ENCODE measurements around the gene CCR6. TPM values are rescaled to one million over a fixed set of nuclear protein-coding genes. Genes with fewer than 3 reads are reported as not detected.
"Not testable (repeated sequence)": the region's sequence is repeated elsewhere in the genome, so short reads cannot be mapped to it uniquely, and the experiment has no call there.

CCR6 gene
- 1 to 10 TPM; 1.2 to 7.8 TPM for total RNA-seq

DNA sequence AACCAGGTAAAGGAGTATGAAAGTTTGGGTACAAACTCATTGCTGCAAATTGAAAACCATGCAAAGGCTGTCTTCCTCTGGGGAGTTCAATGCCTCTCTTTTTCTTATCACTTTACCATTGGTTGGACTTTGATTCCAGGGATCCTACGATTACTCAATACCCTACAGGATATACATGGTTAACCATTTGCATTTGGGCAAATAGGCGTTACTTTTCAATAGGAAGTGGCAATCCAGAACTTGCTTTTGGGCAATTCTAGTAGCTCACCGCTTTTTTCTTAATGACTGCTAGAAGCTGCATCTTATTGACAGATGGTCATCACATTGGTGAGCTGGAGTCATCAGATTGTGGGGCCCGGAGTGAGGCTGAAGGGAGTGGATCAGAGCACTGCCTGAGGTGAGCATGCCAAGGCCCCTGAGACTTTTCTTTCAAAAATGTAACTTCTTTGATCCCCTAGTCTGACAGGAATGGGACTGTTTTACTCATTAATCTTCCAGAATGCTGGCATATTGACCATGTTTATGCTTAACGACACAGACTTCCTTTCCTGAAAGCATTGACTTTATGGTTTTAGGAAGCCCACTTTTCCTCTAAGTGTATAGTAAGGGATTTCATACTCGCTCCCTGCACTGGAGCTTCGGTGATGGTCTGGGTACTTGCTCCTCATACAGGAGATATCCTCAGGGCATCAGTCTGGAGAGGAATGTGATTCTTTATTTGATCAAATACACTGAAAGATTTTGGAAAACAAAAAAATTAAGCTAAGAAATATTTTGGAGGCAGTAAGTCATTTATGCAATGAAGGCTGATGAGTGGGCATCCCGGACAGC, at the start of gene CCR6:
TSS of gene CCR6 (plus strand) at position 270 of the 831 bp plus-strand sequence. CDS start 13,039 bp downstream, outside the sequence.
- Mint-ChIP-seq H3K4me3 (peak within 1 kb of the TSS in 1 of 2 donors; percentile 79), H3K27ac (peak within 1 kb of the TSS; percentile 39), H3K36me3 (ENCODE audit: insufficient read depth in 2 of 2) (peaks cover 0 to 7% of the 10 kb centered on the region in 2 donors), H3K4me1 (ENCODE audit: low read depth) (peaks cover 27% of the 10 kb centered on the region), H3K27me3 (ENCODE audit: low read depth) (no peaks in the 10 kb centered on the region), H3K9me3 (peaks cover 1 to 6% of the 10 kb centered on the region in 2 donors)
- DNase-seq = no peak
- no peak for ATAC-seq (replicated peaks in 1 of 2)

GRCh38 chr6:167073679-167074274, 49.1 kb upstream of the CCR6 start:
- Mint-ChIP-seq H3K27me3 (ENCODE audit: low read depth) (peaks cover 20% of the 10 kb centered on the region), H3K9me3 (peaks cover 8 to 10% of the 10 kb centered on the region in 2 donors)
- DNase-seq = no peak

DNA sequence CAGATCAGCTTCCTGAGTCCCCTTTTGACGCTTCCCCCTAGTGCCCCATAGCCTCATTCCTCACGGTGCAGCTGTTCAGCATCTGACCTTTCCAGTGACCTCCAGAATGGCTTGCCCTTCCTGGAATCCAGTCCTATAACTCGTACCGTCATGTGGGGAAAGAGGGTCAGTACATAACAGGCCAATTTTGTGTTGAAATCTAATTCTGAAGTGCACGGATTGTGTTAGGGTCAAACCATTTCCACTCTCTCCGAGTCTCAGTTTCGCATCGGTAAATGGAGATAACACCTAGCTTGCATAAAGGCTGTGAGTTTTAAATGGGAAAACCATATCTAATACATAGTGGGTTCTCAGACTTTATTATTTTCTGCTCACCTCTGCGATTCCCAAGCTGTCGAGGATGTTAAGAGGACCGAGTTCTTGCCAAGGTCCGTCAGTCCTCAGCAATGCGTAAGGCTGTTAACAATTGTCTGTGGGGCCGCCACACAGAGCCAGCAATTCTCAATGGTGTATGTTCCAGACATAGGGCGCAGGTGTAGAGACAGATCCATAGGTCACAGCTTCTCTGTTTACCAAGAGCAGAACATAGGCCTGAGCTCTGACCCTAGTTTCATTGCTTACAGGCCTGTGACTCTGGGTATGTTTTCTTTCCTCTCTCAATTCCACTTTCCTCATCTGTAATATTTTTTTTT, 45.5 kb upstream of the CCR6 start:
- H3K4me1 Mint-ChIP-seq (ENCODE audit: low read depth) = peaks cover 23% of the 10 kb centered on the region
- H3K27ac Mint-ChIP-seq = no peak overlapping the region
- DNase-seq = no peak
- H3K4me3 Mint-ChIP-seq = no peak overlapping the region
- H3K27me3 Mint-ChIP-seq (ENCODE audit: low read depth) = peaks cover 10% of the 10 kb centered on the region
- peaks cover 2 to 3% of the 10 kb centered on the region in 2 donors for H3K9me3 Mint-ChIP-seq
- peaks cover 4 to 7% of the 10 kb centered on the region in 2 donors for H3K36me3 Mint-ChIP-seq (ENCODE audit: insufficient read depth in 2 of 2)
- no peak for ATAC-seq (replicated peaks in 1 of 2)

More at GRCh38 chr6:167073679-167074274, 49.1 kb upstream of the CCR6 start:
- Mint-ChIP-seq H3K36me3 (ENCODE audit: insufficient read depth in 2 of 2) (peaks cover 6 to 12% of the 10 kb centered on the region in 2 donors), H3K4me1 (ENCODE audit: low read depth) (peaks cover 4% of the 10 kb centered on the region), H3K4me3 (no peak overlapping the region), H3K27ac (no peak overlapping the region)
- no peak for ATAC-seq (replicated peaks in 1 of 2)

DNA sequence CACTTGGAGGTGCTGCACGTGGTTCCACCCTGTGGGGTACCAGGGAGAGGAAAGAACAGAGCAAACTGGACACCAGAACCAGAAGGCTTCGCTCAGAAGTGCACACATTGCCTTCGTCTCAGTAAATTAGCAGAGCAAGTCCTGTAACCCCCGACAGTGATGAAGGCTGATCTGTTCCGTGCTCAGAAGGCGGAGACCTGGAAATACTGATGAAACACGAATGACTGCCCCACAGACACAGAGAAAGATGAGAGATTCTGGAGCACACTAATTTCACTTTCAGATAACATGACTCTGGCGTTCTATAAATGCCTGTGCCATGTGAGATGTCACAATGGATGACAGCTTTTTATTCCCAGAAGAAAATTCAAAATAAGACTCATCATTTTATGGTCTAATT, 44.2 kb upstream of the CCR6 start:
- peak overlapping the region in 1 of 2 donors; percentile 66 for H3K4me3 Mint-ChIP-seq
- no peak overlapping the region for H3K27ac Mint-ChIP-seq
- H3K36me3 Mint-ChIP-seq (ENCODE audit: insufficient read depth in 2 of 2) = peaks cover 1 to 2% of the 10 kb centered on the region in 2 donors
- DNase-seq = no peak
- peak; percentile 47 to 51 for ATAC-seq (replicated peaks in 1 of 2)
- peaks cover 1 to 2% of the 10 kb centered on the region in 2 donors for H3K9me3 Mint-ChIP-seq
- peaks cover 23% of the 10 kb centered on the region for H3K4me1 Mint-ChIP-seq (ENCODE audit: low read depth)
- peaks cover 15% of the 10 kb centered on the region for H3K27me3 Mint-ChIP-seq (ENCODE audit: low read depth)

DNA sequence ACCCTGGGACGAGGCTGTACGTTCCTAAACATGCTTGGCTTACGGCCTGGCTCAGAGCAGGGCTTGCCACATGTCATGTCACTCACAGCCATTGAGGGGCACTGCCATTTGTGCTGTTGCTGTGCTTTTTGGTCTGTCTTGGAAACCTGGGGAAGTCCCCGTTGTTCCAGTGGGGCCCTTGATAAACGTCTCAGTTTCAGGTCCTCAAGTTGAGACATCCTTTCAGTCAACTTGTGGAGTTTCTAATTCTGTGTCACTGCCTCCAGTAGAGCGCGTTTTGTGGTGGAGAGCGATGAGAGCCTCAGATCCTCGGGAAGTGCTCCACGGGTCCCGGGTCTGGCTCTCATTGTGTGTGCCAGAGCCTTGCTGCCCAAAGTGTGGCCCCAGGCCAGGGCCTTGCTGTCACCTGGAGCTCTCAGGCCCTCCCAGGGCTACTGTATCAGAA, 43.0 kb upstream of the CCR6 start:
- Mint-ChIP-seq H3K4me1 (ENCODE audit: low read depth) (peaks cover 23% of the 10 kb centered on the region), H3K27ac (no peak overlapping the region), H3K4me3 (peak overlapping the region; percentile 33 to 66), H3K27me3 (ENCODE audit: low read depth) (peaks cover 22% of the 10 kb centered on the region), H3K9me3 (no peaks in the 10 kb centered on the region), H3K36me3 (ENCODE audit: insufficient read depth in 2 of 2) (peaks cover 1 to 2% of the 10 kb centered on the region in 2 donors)
- peak; percentile 93 to 96 for ATAC-seq (replicated peaks in 1 of 2)
- peak; percentile 63 to 65 for DNase-seq

DNA sequence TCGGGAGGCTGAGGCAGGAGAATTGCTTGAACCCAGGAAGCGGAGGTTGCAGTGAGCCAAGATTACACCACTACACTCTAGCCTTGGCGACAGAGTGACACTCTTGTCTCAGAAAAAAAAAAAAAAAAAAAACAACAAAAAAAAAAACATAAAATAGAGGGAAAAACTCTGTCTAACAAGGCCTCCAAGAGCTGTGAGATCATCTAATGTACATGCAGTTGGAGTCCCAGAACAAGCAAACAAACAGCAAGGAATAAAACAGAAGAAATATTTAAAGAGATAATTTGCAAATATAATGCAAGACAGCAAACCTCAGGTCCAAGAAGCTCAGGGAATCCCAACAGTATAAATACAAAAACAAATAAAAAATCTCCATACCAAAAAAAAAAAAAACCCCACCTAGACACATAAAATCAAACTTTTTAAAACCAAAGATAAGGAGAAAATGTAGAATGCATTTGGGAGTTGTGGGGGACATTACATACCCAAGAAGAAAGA, 35.0 kb upstream of the CCR6 start:
- H3K4me3 Mint-ChIP-seq = no peak overlapping the region
- no peak for DNase-seq
- no peak for ATAC-seq (replicated peaks in 1 of 2)
- H3K27me3 Mint-ChIP-seq (ENCODE audit: low read depth) = peaks cover 46% of the 10 kb centered on the region
- no peak overlapping the region for H3K27ac Mint-ChIP-seq
- peaks cover 22% of the 10 kb centered on the region for H3K4me1 Mint-ChIP-seq (ENCODE audit: low read depth)
- H3K36me3 Mint-ChIP-seq (ENCODE audit: insufficient read depth in 2 of 2) = peaks cover 4 to 12% of the 10 kb centered on the region in 2 donors
- peaks cover 0 to 7% of the 10 kb centered on the region in 2 donors for H3K9me3 Mint-ChIP-seq

DNA sequence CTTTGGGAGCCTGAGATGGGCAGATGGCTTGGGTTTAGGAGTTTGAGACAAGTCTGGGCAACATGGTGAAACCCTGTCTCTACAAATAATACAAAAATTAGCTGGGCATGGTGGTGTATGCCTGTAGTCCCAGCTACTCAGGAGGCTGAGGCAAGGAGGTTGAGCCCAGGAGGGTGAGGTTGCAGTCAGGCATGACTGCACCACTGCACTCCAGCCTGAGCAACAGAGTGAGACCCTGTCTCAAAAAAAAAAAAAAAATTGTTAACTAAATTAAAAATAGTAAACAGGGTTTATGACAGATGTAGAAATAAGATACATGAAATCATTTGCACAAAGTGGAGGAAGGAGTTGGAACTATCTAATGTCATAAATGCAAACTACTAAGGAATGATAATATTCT, 34.2 kb upstream of the CCR6 start:
- H3K9me3 Mint-ChIP-seq; DNase-seq; H3K4me3 Mint-ChIP-seq; ATAC-seq (replicated peaks in 1 of 2); H3K27ac Mint-ChIP-seq: not testable (repeated sequence)
- Mint-ChIP-seq H3K4me1 (ENCODE audit: low read depth) (peaks cover 31% of the 10 kb centered on the region), H3K36me3 (ENCODE audit: insufficient read depth in 2 of 2) (peaks cover 4 to 12% of the 10 kb centered on the region in 2 donors), H3K27me3 (ENCODE audit: low read depth) (peaks cover 49% of the 10 kb centered on the region)

GRCh38 chr6:167089243-167090142, 33.4 kb upstream of the CCR6 start:
- DNase-seq = no peak
- no peak for ATAC-seq (replicated peaks in 1 of 2)

DNA sequence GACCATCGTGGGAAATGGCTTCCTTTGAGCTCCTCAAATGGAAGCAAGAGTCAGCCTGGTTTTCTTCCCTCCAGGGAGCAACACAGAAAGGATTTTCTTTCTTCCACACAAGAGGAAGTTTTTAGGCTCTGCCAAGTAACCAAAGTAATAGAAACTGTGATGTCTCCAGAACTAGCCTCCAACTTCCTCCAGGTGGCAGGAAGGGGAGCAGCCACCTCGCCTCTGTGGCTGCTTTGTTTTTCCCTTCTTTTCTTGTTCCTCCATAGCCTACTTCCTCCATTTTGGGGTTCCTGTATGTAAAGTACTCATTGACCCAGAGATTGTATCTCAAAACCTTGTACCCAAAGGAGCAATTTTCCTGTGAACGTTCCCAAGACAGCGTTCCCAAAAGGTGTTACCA, 32.7 kb upstream of the CCR6 start:
- Mint-ChIP-seq H3K27me3 (ENCODE audit: low read depth) (peaks cover 45% of the 10 kb centered on the region), H3K27ac (no peak overlapping the region), H3K9me3 (peaks cover 0 to 7% of the 10 kb centered on the region in 2 donors), H3K36me3 (ENCODE audit: insufficient read depth in 2 of 2) (peaks cover 4 to 12% of the 10 kb centered on the region in 2 donors), H3K4me3 (no peak overlapping the region), H3K4me1 (ENCODE audit: low read depth) (peaks cover 45% of the 10 kb centered on the region)
- no peak for ATAC-seq (replicated peaks in 1 of 2)
- DNase-seq = no peak

More at GRCh38 chr6:167089243-167090142, 33.4 kb upstream of the CCR6 start:
- peaks cover 4 to 12% of the 10 kb centered on the region in 2 donors for H3K36me3 Mint-ChIP-seq (ENCODE audit: insufficient read depth in 2 of 2)
- H3K27me3 Mint-ChIP-seq (ENCODE audit: low read depth) = peaks cover 45% of the 10 kb centered on the region
- no peak overlapping the region for H3K4me3 Mint-ChIP-seq
- H3K9me3 Mint-ChIP-seq = peaks cover 0 to 7% of the 10 kb centered on the region in 2 donors
- H3K4me1 Mint-ChIP-seq (ENCODE audit: low read depth) = peaks cover 38% of the 10 kb centered on the region
- H3K27ac Mint-ChIP-seq = no peak overlapping the region

DNA sequence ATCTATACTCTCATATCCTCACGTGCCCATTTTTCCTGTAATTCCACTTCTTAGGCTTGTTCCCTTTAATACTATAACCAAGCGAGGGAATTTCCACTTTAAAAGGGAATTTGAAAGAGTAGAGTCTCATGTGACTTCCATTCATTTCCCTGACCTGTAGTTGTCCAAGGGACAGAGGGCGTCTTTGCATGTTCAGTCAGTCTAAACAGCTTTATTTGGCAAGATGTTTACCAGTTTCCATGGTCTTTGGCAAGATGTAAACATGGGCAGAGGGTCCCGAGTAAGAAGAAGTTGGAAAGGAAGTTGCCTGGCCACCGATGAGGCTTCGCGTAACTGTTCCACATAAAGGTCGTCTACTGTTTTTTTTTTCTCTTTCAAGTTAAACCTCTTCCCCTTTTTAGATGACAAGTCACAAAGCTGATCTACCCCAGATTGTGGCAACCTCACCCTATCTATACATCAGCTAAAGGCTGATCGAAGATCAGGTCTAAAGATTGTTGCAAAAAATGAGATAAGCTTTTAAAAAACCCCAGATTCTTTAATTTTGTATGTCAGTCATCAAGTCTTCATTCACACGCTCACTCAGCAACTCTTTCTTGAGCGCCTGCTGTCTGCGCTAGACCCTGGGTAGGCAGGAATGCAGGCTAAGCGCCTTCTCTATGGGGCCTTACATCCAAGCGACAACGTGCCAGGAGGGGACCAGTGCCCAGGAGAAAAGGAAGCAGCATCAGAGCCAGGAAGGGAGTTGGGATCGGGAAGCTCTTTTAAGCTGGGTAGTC, 31.7 kb upstream of the CCR6 start:
- Mint-ChIP-seq H3K27me3 (ENCODE audit: low read depth) (peaks cover 38% of the 10 kb centered on the region), H3K36me3 (ENCODE audit: insufficient read depth in 2 of 2) (peaks cover 4 to 10% of the 10 kb centered on the region in 2 donors), H3K9me3 (peaks cover 0 to 5% of the 10 kb centered on the region in 2 donors), H3K4me1 (ENCODE audit: low read depth) (peaks cover 52% of the 10 kb centered on the region), H3K4me3 (peak overlapping the region; percentile 33 to 41), H3K27ac (peak overlapping the region; percentile 50)
- ATAC-seq (replicated peaks in 1 of 2) = peak; percentile 16 to 27
- DNase-seq = no peak

DNA sequence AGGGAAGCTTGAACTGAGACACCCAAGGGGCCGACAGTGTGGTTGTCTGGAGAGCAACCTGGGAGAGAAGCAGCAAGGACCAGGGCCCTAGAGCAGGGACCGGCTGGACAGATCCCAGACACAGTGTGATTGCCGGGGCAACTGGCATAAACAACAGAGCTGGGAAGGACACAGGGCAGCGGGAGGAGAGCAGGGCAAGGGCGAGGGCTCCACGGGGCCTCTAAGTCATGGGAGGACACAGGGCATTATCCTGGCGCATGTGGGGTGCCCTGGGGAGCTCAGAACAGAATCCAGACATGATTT, 31.1 kb upstream of the CCR6 start:
- Mint-ChIP-seq H3K9me3 (peaks cover 0 to 5% of the 10 kb centered on the region in 2 donors), H3K27me3 (ENCODE audit: low read depth) (peaks cover 38% of the 10 kb centered on the region), H3K4me3 (peak overlapping the region; percentile 33 to 41), H3K27ac (peak overlapping the region; percentile 50), H3K36me3 (ENCODE audit: insufficient read depth in 2 of 2) (peaks cover 4 to 9% of the 10 kb centered on the region in 2 donors), H3K4me1 (ENCODE audit: low read depth) (peaks cover 52% of the 10 kb centered on the region)
- no peak for DNase-seq
- ATAC-seq (replicated peaks in 1 of 2) = no peak
